A549 (cell line): ENCODE results near the gene TRIO. TPM values are rescaled to one million over a fixed set of nuclear protein-coding genes. Genes with fewer than 3 reads are reported as not detected.

Experiments used
- ATAC-seq, 2 experiments: fragments of 200-7000 bp in 1 of 2; fragments of >200 bp in 1 of 2; cut with Nextera tagmentation in 1 of 2; cut with Tn5 transposase in 1 of 2; 3 replicates each; pipeline versions ENCODE4 v1.8.0 to v1.9.1; 2018 to 2020; ENCODE audit warnings: mild to moderate bottlenecking in 1 of 2, moderate library complexity in 1 of 2
- CTCF ChIA-PET: fragments of 300-600 bp; sonication (Branson Sonifier 250); formaldehyde crosslinking; extraction: SDS; loops from one replicate; lab custom pipeline; 2021; ENCODE audit warnings: antibody characterized with exemption, inconsistent platforms; lab: Yijun Ruan, JAX
- POLR2A ChIA-PET: fragments of 350-600 bp; formaldehyde crosslinking; extraction: SDS; loops from one replicate; lab custom pipeline; 2021; ENCODE audit warnings: antibody characterized with exemption, inconsistent platforms; lab: Yijun Ruan, JAX
- DNase-seq, 2 experiments: peaks; one replicate each; pipeline versions ENCODE4 v3.0.0 to v3.0.0-alpha.2; 2011 to 2016; ENCODE audit warnings: low read depth in 1 of 2, low spot score in 1 of 2
- FAIRE-seq: peaks from 2 replicates; lab custom pipeline; 2011; peaks lifted over from hg19 to GRCh38; lab: Jason Lieb, UNC
- H3K27ac ChIP-seq, 2 experiments: fragments of >200 bp; sonication (Bioruptor Twin); formaldehyde crosslinking; 3 replicates each; pipeline ENCODE4 v1.5.1; 2016 to 2017
- H3K4me1 ChIP-seq: fragments of >200 bp; sonication (Bioruptor Twin); formaldehyde crosslinking; 3 replicates; pipeline ENCODE4 v1.6.1; 2016
- H3K4me2 ChIP-seq: fragments of >200 bp; sonication (Bioruptor Twin); formaldehyde crosslinking; 3 replicates; pipeline ENCODE4 v1.6.1; 2016
- H3K4me3 ChIP-seq: fragments of >200 bp; sonication (Bioruptor Twin); formaldehyde crosslinking; 3 replicates; pipeline ENCODE4 v1.5.1; 2016
- H3K9me3 ChIP-seq: fragments of >200 bp; sonication (Bioruptor Twin); formaldehyde crosslinking; 3 replicates; pipeline ENCODE4 v1.6.1; 2016
- BHLHE40 ChIP-seq: IDR thresholded peaks from 2 replicates; pipeline ENCODE4 v1.6.1; 2012; ENCODE audit warnings: low read depth, low read length, inconsistent platforms
- ESRRA ChIP-seq: fragments of 150-350 bp; IDR thresholded peaks from 2 replicates; pipeline ENCODE4 v1.6.1; 2014; ENCODE audit warnings: mild to moderate bottlenecking, low read length, borderline replicate concordance
- FOXS1 ChIP-seq: fragments of 250-450 bp; sonication (Bioruptor Pico); IDR thresholded peaks from 2 replicates; pipeline ENCODE4 v1.5.0; 2020; ENCODE audit warnings: mild to moderate bottlenecking, moderate library complexity
- GATA3 ChIP-seq: IDR thresholded peaks from 2 replicates; pipeline ENCODE4 v1.6.1; 2012; ENCODE audit warnings: borderline replicate concordance
- JUNB ChIP-seq: fragments of >200 bp; sonication (Bioruptor Twin); formaldehyde crosslinking; IDR thresholded peaks from 2 replicates; pipeline ENCODE4 v1.6.1; 2016
- MAX ChIP-seq: IDR thresholded peaks from 2 replicates; pipeline ENCODE4 v1.6.1; 2012
- NFE2L2 ChIP-seq: fragments of 150-350 bp; conservative IDR thresholded peaks from 2 replicates; pipeline ENCODE4 v1.6.1; 2014; ENCODE audit warnings: low read length
- NPAS2 ChIP-seq: fragments of 250-450 bp; sonication (Bioruptor Pico); IDR thresholded peaks from 2 replicates; pipeline ENCODE4 v1.8.0; 2022; ENCODE audit warnings: mild to moderate bottlenecking, moderate library complexity, borderline replicate concordance
- NR3C1 ChIP-seq: fragments of >200 bp; sonication (Bioruptor Twin); formaldehyde crosslinking; IDR thresholded peaks from 3 replicates; pipeline ENCODE4 v1.6.1; 2017
- POLR2AphosphoS2 ChIP-seq: conservative IDR thresholded peaks from 2 replicates; pipeline ENCODE4 v1.6.1; 2012; ENCODE audit warnings: low read length, improper control_type of control experiment, inconsistent platforms
- RAD21 ChIP-seq, 2 experiments: fragments of >200 bp in 1 of 2; sonication (Bioruptor Twin) in 1 of 2; formaldehyde crosslinking in 1 of 2; IDR thresholded peaks in 1 of 2; conservative IDR thresholded peaks in 1 of 2; 2 replicates in 1 of 2; 3 replicates in 1 of 2; pipeline ENCODE4 v1.6.1; 2012 to 2018; ENCODE audit warnings: inconsistent platforms in 1 of 2
- REST ChIP-seq: fragments of 200-600 bp; sonication (generic); IDR thresholded peaks from 2 replicates; pipeline ENCODE4 v1.6.1; 2016; ENCODE audit warnings: antibody characterized with exemption, mild to moderate bottlenecking, moderate library complexity
- RFX5 ChIP-seq: fragments of 450-650 bp; IDR thresholded peaks from 2 replicates; pipeline ENCODE4 v1.7.1; 2014; ENCODE audit warnings: antibody characterized with exemption, mild to moderate bottlenecking, moderate library complexity
- TFCP2L1 ChIP-seq: fragments of 250-450 bp; sonication (Bioruptor Pico); IDR thresholded peaks from 2 replicates; pipeline ENCODE4 v1.5.0; 2021; ENCODE audit warnings: mild to moderate bottlenecking
- TP53 ChIP-seq: fragments of 250-450 bp; sonication (Bioruptor Pico); IDR thresholded peaks from 2 replicates; pipeline ENCODE4 v1.5.0; 2021; ENCODE audit warnings: mild to moderate bottlenecking, moderate library complexity
- ZC3H11A ChIP-seq: fragments of 450-650 bp; IDR thresholded peaks from 2 replicates; pipeline ENCODE4 v1.6.1; 2014; ENCODE audit warnings: antibody characterized with exemption, mild to moderate bottlenecking
- WGBS: methylation state at CpG from one replicate; pipeline ENCODE4 v1.1.6; 2017; ENCODE audit errors: missing lambda C conversion rate; 5-methylcytosine and 5-hydroxymethylcytosine counted together
- polyA plus RNA-seq, 4 experiments: library from polyadenylated mRNA; depleted of rRNA in 3 of 4; stranded (reverse); fragments of >200 nt; fragmentation: RNase III in 1 of 4; extraction: RNeasy Plus Mini Kit Qiagen cat#74134 plus additional on column Dnase treatment in 1 of 4; gene quantifications; 2 replicates in 3 of 4; 3 replicates in 1 of 4; pipeline ENCODE4 v1.2.3, GENCODE V29; 2011 to 2017
- TF ChIP-seq, protein P1 (sequence below): fragments of 450-650 bp; IDR thresholded peaks from 2 replicates; pipeline ENCODE4 v1.6.1; 2014; ENCODE audit warnings: antibody characterized with exemption

Gene TRIO
- polyA plus RNA-seq, 2 of the 4 experiments (the other 2 are of a cell fraction): 47.5 to 79.0 TPM

GRCh38 chr5:14173377-14174229, 30.5 kb downstream of the TRIO start (continued):
- TF ChIP-seq ESRRA (no peak), MAX (no peak), FOXS1 (CRISPR knock-in tag) (no peak), POLR2AphosphoS2 (no peak)

GRCh38 chr5:14174230-14174636, 31.1 kb downstream of the TRIO start:
- 74% methylated on average over 8 of the region's 8 CpGs for WGBS
- Histone ChIP-seq H3K4me1 (peaks cover 96% of the 10 kb centered on the region), H3K27ac (peak overlapping the region in 1 of 2 experiments; percentile 62; a peak in 4 of 6 replicates), H3K4me2 (peak overlapping the region; percentile 40; the same call in 2 of the 3 replicates), H3K4me3 (no peak overlapping the region), H3K9me3 (no peaks in the 10 kb centered on the region)
- ATAC-seq: peak in 1 of 2 experiments; percentile 27; a peak in 3 of 6 replicates
- ChIA-PET CTCF (interaction anchor here (1.1 to 1.2 kb wide), 2 partner anchors 32 to 83 kb away, joined by 3 read pairs; partner anchors contain the start of gene TRIO), POLR2A (interaction anchor here (0.9 kb wide), 1 partner anchor 9 kb away, joined by 4 read pairs; no protein-coding TSS in a partner anchor)
- DNase-seq: no peak
- FAIRE-seq: no peak
- TF ChIP-seq TFCP2L1 (CRISPR knock-in tag): no peak
- TF ChIP-seq, protein P1, sequence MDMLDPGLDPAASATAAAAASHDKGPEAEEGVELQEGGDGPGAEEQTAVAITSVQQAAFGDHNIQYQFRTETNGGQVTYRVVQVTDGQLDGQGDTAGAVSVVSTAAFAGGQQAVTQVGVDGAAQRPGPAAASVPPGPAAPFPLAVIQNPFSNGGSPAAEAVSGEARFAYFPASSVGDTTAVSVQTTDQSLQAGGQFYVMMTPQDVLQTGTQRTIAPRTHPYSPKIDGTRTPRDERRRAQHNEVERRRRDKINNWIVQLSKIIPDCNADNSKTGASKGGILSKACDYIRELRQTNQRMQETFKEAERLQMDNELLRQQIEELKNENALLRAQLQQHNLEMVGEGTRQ: 0 out of 2 replicates have a peak, but pooled peaks have one; percentile 46
- TF ChIP-seq NPAS2 (CRISPR knock-in tag): no peak
- peak; percentile 72 for TF ChIP-seq RFX5

GRCh38 chr5:14175381-14175780, 32.2 kb downstream of the TRIO start:
- POLR2A ChIA-PET: no interaction called here
- ATAC-seq (no peak), FAIRE-seq (no peak), DNase-seq (no peak)
- H3K27ac ChIP-seq: no peak overlapping the region
- no peak for TF ChIP-seq NFE2L2
- TF ChIP-seq BHLHE40: no peak
- TF ChIP-seq RAD21 (conservative IDR thresholded peaks at IDR 0.05 in 1 of 2, IDR thresholded peaks at IDR 0.05 in 1 of 2): no peak
- no peak for TF ChIP-seq ZC3H11A
- TF ChIP-seq TP53: no peak
- no peak for TF ChIP-seq REST
- no peak for TF ChIP-seq NR3C1
- TF ChIP-seq JUNB: no peak
- TF ChIP-seq GATA3: no peak
- H3K4me3 ChIP-seq: no peak overlapping the region
- H3K4me1 ChIP-seq: peaks cover 96% of the 10 kb centered on the region
- H3K9me3 ChIP-seq: no peaks in the 10 kb centered on the region
- CTCF ChIA-PET: interaction anchor here (1.0 to 1.5 kb wide), 4 partner anchors 10 to 36 kb away, joined by 3 to 4 read pairs (median 4); no protein-coding TSS in a partner anchor
- H3K4me2 ChIP-seq: peak overlapping the region; percentile 3; the same call in 1 of the 3 replicates
- WGBS: 64% methylated on average over 1 of the region's 1 CpG
